ENCODE measurements around the gene CFAP97D1. TPM values are rescaled to one million over a fixed set of nuclear protein-coding genes. Genes with fewer than 3 reads are reported as not detected.
A peak's percentile ranks its signal among the peaks of the same experiment; 100 is the strongest.

The CFAP97D1 gene
- total RNA-seq, 6 experiments from 2014 or later = not detected

- intact Hi-C loops (cut with DNase I) = no loop called here
- DNase-seq (peak in 1 of 3 donors; percentile 37), ATAC-seq (no peak)
- H3K4me3 ChIP-seq = no peak overlapping the region
- no peaks in the 10 kb centered on the region for H3K27me3 ChIP-seq
- WGBS (ENCODE audit: insufficient coverage, low coverage, low lambda C conversion rate, missing lambda C conversion rate) = 100% methylated on average over 1 of the region's 5 CpGs
- no peaks in the 10 kb centered on the region for H3K36me3 ChIP-seq
- no peaks in the 10 kb centered on the region for H3K9me3 ChIP-seq
- no peak overlapping the region for H3K27ac ChIP-seq
- H3K4me1 ChIP-seq = no peaks in the 10 kb centered on the region
- TF ChIP-seq POLR2A (IDR thresholded peaks at IDR 0.05) (no peak), CTCF (IDR thresholded peaks at IDR 0.05) (no peak)
These were observed 42.4 kb downstream of the CFAP97D1 start for GRCh38 chr17:43822570-43823190.

GRCh38 chr17:43823350-43824084, 43.3 kb downstream of the CFAP97D1 start:
- WGBS (ENCODE audit: insufficient coverage, low coverage, low lambda C conversion rate, missing lambda C conversion rate) = 75% methylated on average over 3 of the region's 10 CpGs
- peak in 1 of 4 donors; percentile 12 for ATAC-seq
- Histone ChIP-seq H3K4me3 (no peak overlapping the region), H3K36me3 (no peaks in the 10 kb centered on the region), H3K27me3 (no peaks in the 10 kb centered on the region), H3K27ac (no peak overlapping the region), H3K4me1 (no peaks in the 10 kb centered on the region), H3K9me3 (no peaks in the 10 kb centered on the region)
- intact Hi-C loops (cut with DNase I) = no loop called here
- DNase-seq = peak in 2 of 3 donors; percentile 10 to 42
- no peak for TF ChIP-seq CTCF (IDR thresholded peaks at IDR 0.05)
- TF ChIP-seq POLR2A (IDR thresholded peaks at IDR 0.05) = no peak

- TF ChIP-seq CTCF (IDR thresholded peaks at IDR 0.05) = no peak
- TF ChIP-seq POLR2A (IDR thresholded peaks at IDR 0.05) = no peak
- H3K27me3 ChIP-seq = no peaks in the 10 kb centered on the region
- intact Hi-C loops (cut with DNase I) = no loop called here
- H3K4me3 ChIP-seq = no peak overlapping the region
- H3K4me1 ChIP-seq = no peaks in the 10 kb centered on the region
- 94% methylated on average over 6 of the region's 12 CpGs for WGBS (ENCODE audit: insufficient coverage, low coverage, low lambda C conversion rate, missing lambda C conversion rate)
- H3K9me3 ChIP-seq = no peaks in the 10 kb centered on the region
- peak in 2 of 3 donors; percentile 39 to 45 for DNase-seq
- no peaks in the 10 kb centered on the region for H3K36me3 ChIP-seq
- no peak for ATAC-seq
- H3K27ac ChIP-seq = no peak overlapping the region
These were observed 45.3 kb downstream of the CFAP97D1 start for GRCh38 chr17:43825567-43825966.

GRCh38 chr17:43826206-43826605, 46.0 kb downstream of the CFAP97D1 start:
- no peaks in the 10 kb centered on the region for H3K9me3 ChIP-seq
- no peak for DNase-seq
- TF ChIP-seq POLR2A (IDR thresholded peaks at IDR 0.05) = no peak
- TF ChIP-seq CTCF (IDR thresholded peaks at IDR 0.05) = no peak
- intact Hi-C loops (cut with DNase I) = no loop called here
- no peaks in the 10 kb centered on the region for H3K36me3 ChIP-seq
- H3K4me3 ChIP-seq = no peak overlapping the region
- 92% methylated on average over 7 of the region's 7 CpGs for WGBS (ENCODE audit: insufficient coverage, low coverage, low lambda C conversion rate, missing lambda C conversion rate)
- no peak overlapping the region for H3K27ac ChIP-seq
- no peak for ATAC-seq
- no peaks in the 10 kb centered on the region for H3K4me1 ChIP-seq
- H3K27me3 ChIP-seq = no peaks in the 10 kb centered on the region
